CD14-positive monocyte (primary cell): ENCODE measurements around the gene PABPC1L. TPM values are rescaled to one million over a fixed set of nuclear protein-coding genes. Genes with fewer than 3 reads are reported as not detected.

Experiments used
- DNase-seq, 3 donors: peaks; one replicate each; pipeline ENCODE4 v3.0.0-alpha.2; 2011 to 2022
- H2AFZ ChIP-seq: 2 replicates; pipeline ENCODE4 v1.6.0; 2012; ENCODE audit warnings: mild to moderate bottlenecking, low read depth, low read length, inconsistent platforms; ENCODE audit not compliant: insufficient read depth, poor library complexity, severe bottlenecking
- H3K27ac ChIP-seq, 2 donors: 1 replicate in 1 of 2; 2 replicates in 1 of 2; pipeline ENCODE4 v1.5.1; 2012 to 2013; ENCODE audit warnings: low read length in 2 of 2, control low read depth in 1 of 2, inconsistent platforms in 1 of 2, low read depth in 1 of 2, mild to moderate bottlenecking in 1 of 2
- H3K27me3 ChIP-seq, 2 donors: one replicate each; pipeline versions ENCODE4 v1.6.0 to v1.6.1; 2011 to 2013; ENCODE audit warnings: low read length in 2 of 2; ENCODE audit not compliant: control insufficient read depth in 2 of 2, insufficient read depth in 2 of 2
- H3K36me3 ChIP-seq, 2 donors: replicated peaks in 1 of 2; 1 replicate in 1 of 2; 2 replicates in 1 of 2; pipeline versions ENCODE4 v1.5.1 to v1.6.1; 2012 to 2013; ENCODE audit warnings: low read length in 2 of 2, control low read depth in 1 of 2, inconsistent platforms in 1 of 2, mild to moderate bottlenecking in 1 of 2; ENCODE audit not compliant: insufficient read depth in 2 of 2, control insufficient read depth in 1 of 2
- H3K4me1 ChIP-seq, 2 donors: 1 replicate in 1 of 2; 2 replicates in 1 of 2; pipeline versions ENCODE4 v1.5.1 to v1.6.1; 2012 to 2013; ENCODE audit warnings: low read length in 2 of 2, control low read depth in 1 of 2, inconsistent platforms in 1 of 2, mild to moderate bottlenecking in 1 of 2, moderate library complexity in 1 of 2; ENCODE audit not compliant: insufficient read depth in 2 of 2, control insufficient read depth in 1 of 2
- H3K4me2 ChIP-seq: replicated peaks from 2 replicates; pipeline ENCODE3; 2012; ENCODE audit warnings: low read length, moderate library complexity, mild to moderate bottlenecking; ENCODE audit not compliant: poor library complexity, severe bottlenecking; ENCODE audit errors: extremely low read depth
- H3K4me3 ChIP-seq, 3 experiments: fragments of 200-600 bp in 1 of 3; sonication (generic) in 1 of 3; replicated peaks in 1 of 3; 1 replicate in 2 of 3; 2 replicates in 1 of 3; pipeline ENCODE4 v1.5.1; 2011 to 2013; ENCODE audit warnings: low read length in 3 of 3, mild to moderate bottlenecking in 3 of 3, control low read depth in 2 of 3, low read depth in 2 of 3, inconsistent platforms in 1 of 3, moderate library complexity in 1 of 3
- H3K79me2 ChIP-seq: 2 replicates; pipeline ENCODE4 v1.6.0; 2012; ENCODE audit warnings: mild to moderate bottlenecking, control low read depth, inconsistent platforms, low read length, moderate library complexity; ENCODE audit not compliant: insufficient read depth
- H3K9ac ChIP-seq: 2 replicates; pipeline ENCODE4 v1.6.0; 2017; ENCODE audit warnings: low read length, mild to moderate bottlenecking; ENCODE audit not compliant: insufficient read depth, poor library complexity, severe bottlenecking
- H3K9me3 ChIP-seq, 2 donors: replicated peaks in 1 of 2; 1 replicate in 1 of 2; 2 replicates in 1 of 2; pipeline versions ENCODE4 v1.5.1 to v1.6.1; 2012 to 2013; ENCODE audit warnings: low read length in 2 of 2, control low read depth in 1 of 2; ENCODE audit not compliant: control insufficient read depth in 1 of 2, insufficient read depth in 1 of 2
- H4K20me1 ChIP-seq: 2 replicates; pipeline ENCODE4 v1.6.0; 2012; ENCODE audit warnings: mild to moderate bottlenecking, low read length, control low read depth, moderate library complexity; ENCODE audit not compliant: insufficient read depth
- H3K27ac Mint-ChIP-seq, 7 donors: one replicate each; pipeline ENCODE4 v1.8.0; 2020; ENCODE audit warnings: mild to moderate bottlenecking in 7 of 7, mixed read lengths in 7 of 7, moderate library complexity in 6 of 7, inconsistent platforms in 2 of 7
- H3K27me3 Mint-ChIP-seq, 3 donors: one replicate each; pipeline ENCODE4 v1.8.0; 2021 to 2022; ENCODE audit warnings: low read depth in 3 of 3, mild to moderate bottlenecking in 3 of 3, mixed read lengths in 3 of 3, moderate library complexity in 3 of 3, inconsistent platforms in 1 of 3
- H3K36me3 Mint-ChIP-seq, 2 donors: one replicate each; pipeline ENCODE4 v1.8.0; 2020; ENCODE audit warnings: mixed read lengths in 2 of 2, inconsistent platforms in 1 of 2, mild to moderate bottlenecking in 1 of 2
- H3K4me1 Mint-ChIP-seq: one replicate; pipeline ENCODE4 v1.8.0; 2020; ENCODE audit warnings: mild to moderate bottlenecking, mixed read lengths
- H3K4me3 Mint-ChIP-seq, 2 donors: one replicate each; pipeline ENCODE4 v1.8.0; 2020; ENCODE audit warnings: mild to moderate bottlenecking in 2 of 2, mixed read lengths in 2 of 2, moderate library complexity in 1 of 2
- H3K9me3 Mint-ChIP-seq, 7 donors: one replicate each; pipeline ENCODE4 v1.8.0; 2020 to 2022; ENCODE audit warnings: mixed read lengths in 7 of 7, mild to moderate bottlenecking in 6 of 7, moderate library complexity in 6 of 7, inconsistent platforms in 2 of 7
- WGBS: methylation state at CpG from one replicate; pipeline ENCODE4 v1.1.5; 2013; ENCODE audit warnings: missing lambda C conversion rate; ENCODE audit not compliant: insufficient coverage; 5-methylcytosine and 5-hydroxymethylcytosine counted together
- intact Hi-C, 2 donors: fragments of 100-400 bp; cut with micrococcal nuclease; formaldehyde crosslinking; loops; one replicate each; pipeline versions ENCODE4 v1.15.0 to v1.15.1; 2023
- polyA plus RNA-seq, 3 donors: library from polyadenylated mRNA; depleted of rRNA in 1 of 3; unstranded in 2 of 3; stranded (reverse) in 1 of 3; fragments of 300-500 nt in 2 of 3; fragments of >200 nt in 1 of 3; fragmentation: Illumina TruSeq in 2 of 3; gene quantifications; 1 replicate in 2 of 3; 2 replicates in 1 of 3; pipeline ENCODE4 v1.2.3, GENCODE V29; 2012 to 2021
- TF ChIP-seq, protein P1 (sequence below): fragments of 200-600 bp; IDR thresholded peaks from one replicate; pipeline ENCODE4 v1.8.0; 2022; ENCODE audit warnings: antibody characterized with exemption, mild to moderate bottlenecking

Gene PABPC1L
- polyA plus RNA-seq, 3 donors = 0.21 to 69.1 TPM; not detected in 1

DNA sequence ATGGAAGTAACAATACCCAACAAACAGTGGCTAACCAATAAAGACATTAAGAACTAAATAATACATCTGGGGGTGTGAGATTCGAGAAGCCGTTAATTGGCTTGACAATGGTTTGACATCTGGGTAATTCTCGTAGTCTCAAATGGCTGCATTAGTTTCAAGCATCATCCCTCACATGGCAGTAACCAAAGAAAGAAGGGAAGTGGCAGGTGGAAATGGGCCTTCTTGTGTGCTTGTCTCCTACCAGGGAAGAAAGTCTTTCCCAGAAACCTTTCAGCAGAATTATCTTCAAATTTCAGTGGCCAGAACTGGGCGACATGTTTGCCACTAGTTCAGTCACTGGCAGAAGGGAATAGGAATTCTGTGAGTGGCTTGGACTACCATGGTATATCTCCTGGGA is 66.8 kb downstream of the PABPC1L start:
- H3K9ac ChIP-seq = no peak overlapping the region

DNA sequence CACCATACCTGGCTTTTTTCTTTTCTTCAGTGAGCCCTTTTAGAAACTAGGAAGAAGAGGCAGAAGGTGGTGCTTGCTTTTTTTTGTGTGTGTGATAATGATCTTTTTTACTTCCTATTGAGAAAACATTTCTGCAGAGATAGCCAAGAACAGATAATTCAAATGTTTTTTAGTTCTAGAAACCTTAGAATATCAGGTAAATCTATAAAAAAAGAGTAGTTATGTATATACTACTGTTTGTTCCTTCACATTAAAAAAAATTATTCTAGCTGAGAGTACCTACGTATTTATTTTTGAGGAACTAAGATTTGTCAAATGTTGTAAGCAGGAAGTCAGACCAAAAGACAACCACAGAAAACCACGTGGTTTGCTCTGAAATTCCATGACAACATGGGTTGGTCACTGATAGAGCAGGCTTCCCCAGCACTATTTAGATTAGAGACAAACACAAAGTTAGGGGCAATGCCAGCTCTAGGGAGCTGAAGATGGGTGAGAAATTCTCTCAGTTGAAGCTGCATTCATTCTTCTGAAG is 69.3 kb downstream of the PABPC1L start:
- Histone ChIP-seq H4K20me1 (peaks cover 5% of the 10 kb centered on the region), H3K4me3 (peak overlapping the region in 2 of 3 experiments; percentile 19 to 48), H3K4me1 (peaks cover 31 to 42% of the 10 kb centered on the region in 2 donors), H3K27ac (peak overlapping the region; percentile 86), H3K9me3 (no peaks in the 10 kb centered on the region), H3K9ac (peak overlapping the region; percentile 48), H3K4me2 (peak overlapping the region; percentile 56), H2AFZ (peak overlapping the region; percentile 8), H3K79me2 (peaks cover 93% of the 10 kb centered on the region), H3K36me3 (peaks cover 64 to 73% of the 10 kb centered on the region in 2 donors), H3K27me3 (no peaks in the 10 kb centered on the region)
- WGBS = no CpG with 5 or more reads among the region's 2 CpGs
- peak; percentile 84 to 95 (median 94) for DNase-seq
- H3K27ac Mint-ChIP-seq = peak overlapping the region; percentile 95 to 99 (median 98)
- no peaks in the 10 kb centered on the region for H3K9me3 Mint-ChIP-seq
- TF ChIP-seq, protein P1, sequence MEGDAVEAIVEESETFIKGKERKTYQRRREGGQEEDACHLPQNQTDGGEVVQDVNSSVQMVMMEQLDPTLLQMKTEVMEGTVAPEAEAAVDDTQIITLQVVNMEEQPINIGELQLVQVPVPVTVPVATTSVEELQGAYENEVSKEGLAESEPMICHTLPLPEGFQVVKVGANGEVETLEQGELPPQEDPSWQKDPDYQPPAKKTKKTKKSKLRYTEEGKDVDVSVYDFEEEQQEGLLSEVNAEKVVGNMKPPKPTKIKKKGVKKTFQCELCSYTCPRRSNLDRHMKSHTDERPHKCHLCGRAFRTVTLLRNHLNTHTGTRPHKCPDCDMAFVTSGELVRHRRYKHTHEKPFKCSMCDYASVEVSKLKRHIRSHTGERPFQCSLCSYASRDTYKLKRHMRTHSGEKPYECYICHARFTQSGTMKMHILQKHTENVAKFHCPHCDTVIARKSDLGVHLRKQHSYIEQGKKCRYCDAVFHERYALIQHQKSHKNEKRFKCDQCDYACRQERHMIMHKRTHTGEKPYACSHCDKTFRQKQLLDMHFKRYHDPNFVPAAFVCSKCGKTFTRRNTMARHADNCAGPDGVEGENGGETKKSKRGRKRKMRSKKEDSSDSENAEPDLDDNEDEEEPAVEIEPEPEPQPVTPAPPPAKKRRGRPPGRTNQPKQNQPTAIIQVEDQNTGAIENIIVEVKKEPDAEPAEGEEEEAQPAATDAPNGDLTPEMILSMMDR = no peak
- peaks cover 0 to 3% (median 0%) of the 10 kb centered on the region in 3 donors for H3K27me3 Mint-ChIP-seq
- H3K4me3 Mint-ChIP-seq = peak overlapping the region; percentile 32 to 65
- H3K4me1 Mint-ChIP-seq = peaks cover 43% of the 10 kb centered on the region
- intact Hi-C loops = no loop called here
- H3K36me3 Mint-ChIP-seq = peaks cover 65 to 75% of the 10 kb centered on the region in 2 donors

More for the DNA sequence above, 66.8 kb downstream of the PABPC1L start:
- H3K36me3 Mint-ChIP-seq = peaks cover 63 to 74% of the 10 kb centered on the region in 2 donors
- no peaks in the 10 kb centered on the region for H3K9me3 Mint-ChIP-seq
- Histone ChIP-seq H3K9me3 (no peaks in the 10 kb centered on the region), H3K36me3 (peaks cover 67 to 73% of the 10 kb centered on the region in 2 donors), H4K20me1 (peaks cover 23% of the 10 kb centered on the region), H3K27me3 (no peaks in the 10 kb centered on the region), H2AFZ (no peak overlapping the region), H3K27ac (peak overlapping the region in 1 of 2 donors; percentile 86), H3K4me3 (no peak overlapping the region), H3K4me1 (peaks cover 32 to 47% of the 10 kb centered on the region in 2 donors), H3K4me2 (no peak overlapping the region), H3K79me2 (peaks cover 92% of the 10 kb centered on the region)
- no peak for DNase-seq
- H3K27me3 Mint-ChIP-seq = peaks cover 0 to 1% (median 0%) of the 10 kb centered on the region in 3 donors
- H3K4me3 Mint-ChIP-seq = no peak overlapping the region
- TF ChIP-seq, protein P1 = no peak
- peak overlapping the region; percentile 26 to 95 (median 79) for H3K27ac Mint-ChIP-seq
- H3K4me1 Mint-ChIP-seq = peaks cover 39% of the 10 kb centered on the region
- no CpG with 5 or more reads among the region's 4 CpGs for WGBS
- intact Hi-C loops = no loop called here
